Hepatocyte (in vitro differentiated cells): ENCODE data around the gene CLEC3B. TPM values are rescaled to one million over a fixed set of nuclear protein-coding genes. Genes with fewer than 3 reads are reported as not detected.

Experiments
- DNase-seq: peaks from one replicate; pipeline ENCODE4 v3.0.0-alpha.2; 2016; ENCODE audit warnings: low spot score
- H2AFZ ChIP-seq: fragments of 200-600 bp; sonication (generic); 2 replicates; pipeline ENCODE4 v1.6.0; 2016; ENCODE audit warnings: antibody characterized with exemption, mild to moderate bottlenecking
- H3K27ac ChIP-seq: fragments of 200-600 bp; sonication (generic); 2 replicates; pipeline ENCODE4 v1.5.1; 2016; ENCODE audit warnings: mild to moderate bottlenecking
- H3K27me3 ChIP-seq: fragments of 200-600 bp; sonication (generic); 2 replicates; pipeline ENCODE4 v1.6.1; 2016
- H3K36me3 ChIP-seq: fragments of 200-600 bp; sonication (generic); replicated peaks from 2 replicates; pipeline ENCODE4 v1.5.1; 2016; ENCODE audit warnings: low read depth; ENCODE audit not compliant: insufficient read depth
- H3K4me1 ChIP-seq: fragments of 200-600 bp; sonication (generic); 2 replicates; pipeline ENCODE4 v1.5.1; 2016; ENCODE audit warnings: mild to moderate bottlenecking, moderate library complexity; ENCODE audit not compliant: insufficient read depth
- H3K4me2 ChIP-seq: fragments of 200-600 bp; sonication (generic); 2 replicates; pipeline ENCODE4 v1.6.0; 2016
- H3K4me3 ChIP-seq: fragments of 200-600 bp; sonication (generic); 2 replicates; pipeline ENCODE4 v1.5.1; 2016; ENCODE audit warnings: mild to moderate bottlenecking
- H3K79me2 ChIP-seq: fragments of 200-600 bp; sonication (generic); 2 replicates; pipeline ENCODE4 v1.6.0; 2017; ENCODE audit warnings: mild to moderate bottlenecking
- H3K9me2 ChIP-seq: fragments of 200-600 bp; sonication (generic); replicated peaks from 2 replicates; pipeline ENCODE4 v1.6.0; 2017; ENCODE audit warnings: mild to moderate bottlenecking; ENCODE audit not compliant: insufficient read depth
- H3K9me3 ChIP-seq: fragments of 200-600 bp; sonication (generic); 2 replicates; pipeline ENCODE4 v1.5.1; 2016; ENCODE audit warnings: low read depth, mild to moderate bottlenecking
- H4K20me1 ChIP-seq: fragments of 200-600 bp; sonication (generic); 2 replicates; pipeline ENCODE4 v1.6.0; 2016; ENCODE audit warnings: mild to moderate bottlenecking; ENCODE audit not compliant: insufficient read depth, poor library complexity, severe bottlenecking
- EZH2 ChIP-seq: fragments of 200-600 bp; sonication (generic); IDR thresholded peaks from 2 replicates; pipeline ENCODE4 v1.6.1; 2016; ENCODE audit warnings: antibody characterized with exemption, mild to moderate bottlenecking, borderline replicate concordance
- EZH2phosphoT487 ChIP-seq: fragments of 200-600 bp; sonication (generic); IDR thresholded peaks from one replicate; pipeline ENCODE4 v1.6.1; 2018; ENCODE audit warnings: antibody characterized with exemption, mild to moderate bottlenecking, low read depth, moderate library complexity; ENCODE audit not compliant: unreplicated experiment, severe bottlenecking
- WGBS: methylation state at CpG from one replicate; pipeline ENCODE4 v1.1.6; 2016; ENCODE audit warnings: low lambda C conversion rate; ENCODE audit errors: missing lambda C conversion rate; 5-methylcytosine and 5-hydroxymethylcytosine counted together
- polyA plus RNA-seq: library from polyadenylated mRNA; unstranded; fragments of >200 nt; fragmentation: Nextera tagmentation; extraction: Ambion mirVana; gene quantifications from 2 replicates; pipeline ENCODE4 v1.2.1, GENCODE V29; 2016
- total RNA-seq: library from RNA; depleted of rRNA; stranded (reverse); fragments of >200 nt; gene quantifications from 2 replicates; pipeline ENCODE4 v1.2.3, GENCODE V29; 2014
- TF ChIP-seq, protein P1 (sequence below): fragments of 200-600 bp; sonication (generic); IDR thresholded peaks from 2 replicates; pipeline ENCODE4 v1.5.1; 2016; ENCODE audit warnings: antibody characterized with exemption, mild to moderate bottlenecking; ENCODE audit not compliant: poor library complexity

CLEC3B gene
- total and polyA plus RNA-seq, 2 experiments from 2014 or later = 1.3 to 1.7 TPM

DNA sequence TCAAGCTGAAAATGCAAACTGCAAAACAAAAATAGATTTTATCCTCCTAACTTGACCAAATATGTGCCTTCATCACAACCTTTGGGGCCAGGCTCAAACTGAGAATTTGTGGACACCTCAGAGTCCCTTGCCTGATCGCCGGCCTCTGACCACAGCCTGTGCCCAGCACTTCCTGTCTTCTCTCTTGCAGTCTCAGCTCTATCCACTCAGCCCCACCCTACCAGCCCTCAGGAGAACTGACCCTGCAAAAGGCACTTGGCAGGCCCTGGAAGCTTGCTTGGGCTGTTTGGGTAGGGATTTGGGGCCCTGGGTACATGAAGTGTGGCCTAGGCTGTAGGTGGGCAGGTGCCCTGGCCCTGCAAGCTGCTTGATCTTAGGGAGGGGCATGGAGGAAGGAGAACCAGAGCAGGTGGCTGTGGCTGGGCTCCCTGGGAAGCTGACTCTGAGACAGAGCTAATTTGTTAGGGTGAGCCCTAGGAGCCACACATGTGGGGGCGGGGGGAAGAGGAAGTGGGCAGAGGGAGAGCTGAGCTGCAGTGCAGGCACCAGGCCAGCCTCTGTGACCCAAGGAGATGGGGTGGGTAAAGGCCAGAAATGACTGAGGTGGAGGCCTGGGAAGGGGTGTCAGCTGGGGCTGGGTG lies 8.6 kb downstream of the CLEC3B start:
- H3K79me2 ChIP-seq = no peaks in the 10 kb centered on the region
- peaks cover 13% of the 10 kb centered on the region for H3K27me3 ChIP-seq
- WGBS = 94% methylated on average over 3 of the region's 3 CpGs
- TF ChIP-seq, protein P1, sequence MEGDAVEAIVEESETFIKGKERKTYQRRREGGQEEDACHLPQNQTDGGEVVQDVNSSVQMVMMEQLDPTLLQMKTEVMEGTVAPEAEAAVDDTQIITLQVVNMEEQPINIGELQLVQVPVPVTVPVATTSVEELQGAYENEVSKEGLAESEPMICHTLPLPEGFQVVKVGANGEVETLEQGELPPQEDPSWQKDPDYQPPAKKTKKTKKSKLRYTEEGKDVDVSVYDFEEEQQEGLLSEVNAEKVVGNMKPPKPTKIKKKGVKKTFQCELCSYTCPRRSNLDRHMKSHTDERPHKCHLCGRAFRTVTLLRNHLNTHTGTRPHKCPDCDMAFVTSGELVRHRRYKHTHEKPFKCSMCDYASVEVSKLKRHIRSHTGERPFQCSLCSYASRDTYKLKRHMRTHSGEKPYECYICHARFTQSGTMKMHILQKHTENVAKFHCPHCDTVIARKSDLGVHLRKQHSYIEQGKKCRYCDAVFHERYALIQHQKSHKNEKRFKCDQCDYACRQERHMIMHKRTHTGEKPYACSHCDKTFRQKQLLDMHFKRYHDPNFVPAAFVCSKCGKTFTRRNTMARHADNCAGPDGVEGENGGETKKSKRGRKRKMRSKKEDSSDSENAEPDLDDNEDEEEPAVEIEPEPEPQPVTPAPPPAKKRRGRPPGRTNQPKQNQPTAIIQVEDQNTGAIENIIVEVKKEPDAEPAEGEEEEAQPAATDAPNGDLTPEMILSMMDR = no peak
- TF ChIP-seq EZH2 = no peak
- no peak for TF ChIP-seq EZH2phosphoT487
- H4K20me1 ChIP-seq = no peaks in the 10 kb centered on the region
- no peak overlapping the region for H3K27ac ChIP-seq
- no peak overlapping the region for H3K4me3 ChIP-seq
- H3K36me3 ChIP-seq = no peaks in the 10 kb centered on the region
- H3K4me1 ChIP-seq = peaks cover 7% of the 10 kb centered on the region
- H2AFZ ChIP-seq = no peak overlapping the region
- no peaks in the 10 kb centered on the region for H3K9me2 ChIP-seq
- DNase-seq = no peak
- no peaks in the 10 kb centered on the region for H3K9me3 ChIP-seq
- H3K4me2 ChIP-seq = no peak overlapping the region

DNA sequence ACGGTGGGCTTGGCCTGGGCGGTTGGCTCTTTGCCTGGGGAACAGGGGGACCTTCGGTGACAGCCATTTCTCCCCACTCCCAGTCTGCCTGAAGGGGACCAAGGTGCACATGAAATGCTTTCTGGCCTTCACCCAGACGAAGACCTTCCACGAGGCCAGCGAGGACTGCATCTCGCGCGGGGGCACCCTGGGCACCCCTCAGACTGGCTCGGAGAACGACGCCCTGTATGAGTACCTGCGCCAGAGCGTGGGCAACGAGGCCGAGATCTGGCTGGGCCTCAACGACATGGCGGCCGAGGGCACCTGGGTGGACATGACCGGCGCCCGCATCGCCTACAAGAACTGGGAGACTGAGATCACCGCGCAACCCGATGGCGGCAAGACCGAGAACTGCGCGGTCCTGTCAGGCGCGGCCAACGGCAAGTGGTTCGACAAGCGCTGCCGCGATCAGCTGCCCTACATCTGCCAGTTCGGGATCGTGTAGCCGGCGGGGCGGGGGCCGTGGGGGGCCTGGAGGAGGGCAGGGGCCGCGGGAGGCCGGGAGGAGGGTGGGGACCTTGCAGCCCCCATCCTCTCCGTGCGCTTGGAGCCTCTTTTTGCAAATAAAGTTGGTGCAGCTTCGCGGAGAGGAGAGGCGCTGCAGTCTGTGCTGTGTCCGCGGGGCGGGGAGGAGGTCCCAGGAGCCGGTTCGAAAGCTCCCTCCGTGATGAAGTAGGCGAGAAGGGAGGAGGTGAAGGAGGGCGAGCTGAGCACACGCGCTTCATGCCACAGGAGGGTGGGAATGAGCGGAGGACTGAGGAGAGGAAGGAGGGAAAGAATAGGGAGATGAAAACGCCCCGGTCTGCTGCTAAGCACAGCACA lies 9.6 kb downstream of the CLEC3B start:
- Histone ChIP-seq H3K27me3 (peaks cover 13% of the 10 kb centered on the region), H3K4me1 (peaks cover 7% of the 10 kb centered on the region), H4K20me1 (no peaks in the 10 kb centered on the region), H3K36me3 (no peaks in the 10 kb centered on the region), H3K9me2 (no peaks in the 10 kb centered on the region), H2AFZ (peak overlapping the region; percentile 33), H3K9me3 (no peaks in the 10 kb centered on the region), H3K79me2 (no peaks in the 10 kb centered on the region), H3K4me2 (peak overlapping the region; percentile 97), H3K27ac (no peak overlapping the region), H3K4me3 (peak overlapping the region; percentile 2)
- peak; percentile 52 for DNase-seq
- WGBS = 32% methylated on average over 58 of the region's 64 CpGs
- TF ChIP-seq EZH2phosphoT487 (no peak), EZH2 (no peak)
- TF ChIP-seq, protein P1 = no peak

DNA sequence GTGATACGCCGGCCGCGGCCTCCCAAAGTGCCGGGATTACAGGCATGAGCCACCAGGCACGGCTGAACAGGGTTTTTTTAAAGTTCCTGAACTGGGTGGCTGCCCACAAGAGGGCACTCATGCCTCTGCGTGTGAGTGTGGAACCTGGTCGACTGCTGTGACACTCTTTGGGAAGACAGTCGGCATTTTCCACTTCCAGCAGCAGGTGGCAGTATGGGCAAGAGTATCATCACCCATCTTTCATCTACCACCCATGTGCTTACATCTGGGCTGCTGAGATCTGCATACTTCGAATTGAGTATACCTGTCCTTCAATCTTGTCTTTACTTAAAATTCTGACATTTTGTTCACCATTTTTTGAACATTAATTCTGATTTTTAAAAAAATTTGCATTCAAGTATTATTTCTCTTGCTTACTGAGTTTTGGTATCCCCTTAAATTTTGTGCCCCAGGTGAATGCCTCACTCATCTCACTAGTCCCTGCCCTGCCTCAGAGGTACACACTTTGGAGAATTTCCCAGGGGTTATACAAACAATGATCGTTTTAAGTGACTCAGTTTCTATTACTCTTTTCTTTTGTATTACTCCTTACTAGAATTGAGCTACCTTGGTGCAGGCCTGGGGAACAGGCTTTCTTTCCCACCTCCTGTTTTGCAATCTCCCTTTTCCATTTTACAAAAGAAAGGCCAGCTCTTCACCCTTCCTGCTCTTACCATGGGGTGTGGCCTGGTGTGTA lies 11.8 kb downstream of the CLEC3B start:
- H3K36me3 ChIP-seq = no peaks in the 10 kb centered on the region
- peaks cover 7% of the 10 kb centered on the region for H3K4me1 ChIP-seq
- H2AFZ ChIP-seq = no peak overlapping the region
- H3K27ac ChIP-seq = no peak overlapping the region
- DNase-seq = peak; percentile 94
- no peak overlapping the region for H3K4me3 ChIP-seq
- peak overlapping the region; percentile 66 for H3K4me2 ChIP-seq
- 4% methylated on average over 11 of the region's 11 CpGs for WGBS
- H3K79me2 ChIP-seq = no peaks in the 10 kb centered on the region
- no peaks in the 10 kb centered on the region for H3K9me2 ChIP-seq
- no peaks in the 10 kb centered on the region for H3K9me3 ChIP-seq
- TF ChIP-seq EZH2 (no peak), EZH2phosphoT487 (no peak)
- TF ChIP-seq, protein P1 = peak; percentile 96
- no peaks in the 10 kb centered on the region for H4K20me1 ChIP-seq
- H3K27me3 ChIP-seq = peaks cover 13% of the 10 kb centered on the region
